ENCODE data around the gene PEX11B.

DNA sequence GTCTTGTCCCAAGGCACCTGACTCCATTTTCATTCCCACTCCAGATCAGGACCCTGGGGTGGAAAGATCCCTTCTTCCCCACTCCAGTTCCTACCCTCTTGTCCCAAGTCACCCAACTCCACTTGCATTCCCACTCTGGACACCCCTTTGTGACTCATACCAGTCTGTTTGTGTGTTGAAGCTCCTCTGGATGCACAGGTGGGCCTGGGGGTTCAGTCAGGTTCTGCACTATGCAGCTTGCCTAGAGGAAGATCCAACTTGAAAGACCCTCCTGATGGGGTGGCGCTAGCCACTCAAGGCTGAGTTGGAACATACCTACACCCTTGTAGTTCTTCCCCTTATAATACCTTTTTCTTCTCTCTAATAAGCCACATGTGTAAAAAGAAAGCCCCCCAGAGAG is 23.0 kb downstream of the PEX11B start:
- TF ChIP-seq ARNTL (CRISPR knock-in tag; IDR thresholded peaks at IDR 0.05; ENCODE audit: borderline replicate concordance, low read depth) (no peak), OSR1 (CRISPR knock-in tag; IDR thresholded peaks at IDR 0.05) (no peak), GLIS3 (CRISPR knock-in tag; IDR thresholded peaks at IDR 0.05) (no peak), ZFP30 (CRISPR knock-in tag; IDR thresholded peaks at IDR 0.05) (no peak), ZNF8 (CRISPR knock-in tag; IDR thresholded peaks at IDR 0.05) (no peak), TSHZ2 (CRISPR knock-in tag; IDR thresholded peaks at IDR 0.05) (no peak), ESRRG (CRISPR knock-in tag; IDR thresholded peaks at IDR 0.05) (no peak), TCF4 (CRISPR knock-in tag; IDR thresholded peaks at IDR 0.05; ENCODE audit: borderline replicate concordance) (no peak), ZC3H10 (CRISPR knock-in tag; IDR thresholded peaks at IDR 0.05) (no peak)
- TF ChIP-seq, protein P1, sequence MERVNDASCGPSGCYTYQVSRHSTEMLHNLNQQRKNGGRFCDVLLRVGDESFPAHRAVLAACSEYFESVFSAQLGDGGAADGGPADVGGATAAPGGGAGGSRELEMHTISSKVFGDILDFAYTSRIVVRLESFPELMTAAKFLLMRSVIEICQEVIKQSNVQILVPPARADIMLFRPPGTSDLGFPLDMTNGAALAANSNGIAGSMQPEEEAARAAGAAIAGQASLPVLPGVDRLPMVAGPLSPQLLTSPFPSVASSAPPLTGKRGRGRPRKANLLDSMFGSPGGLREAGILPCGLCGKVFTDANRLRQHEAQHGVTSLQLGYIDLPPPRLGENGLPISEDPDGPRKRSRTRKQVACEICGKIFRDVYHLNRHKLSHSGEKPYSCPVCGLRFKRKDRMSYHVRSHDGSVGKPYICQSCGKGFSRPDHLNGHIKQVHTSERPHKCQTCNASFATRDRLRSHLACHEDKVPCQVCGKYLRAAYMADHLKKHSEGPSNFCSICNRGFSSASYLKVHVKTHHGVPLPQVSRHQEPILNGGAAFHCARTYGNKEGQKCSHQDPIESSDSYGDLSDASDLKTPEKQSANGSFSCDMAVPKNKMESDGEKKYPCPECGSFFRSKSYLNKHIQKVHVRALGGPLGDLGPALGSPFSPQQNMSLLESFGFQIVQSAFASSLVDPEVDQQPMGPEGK (CRISPR knock-in tag; IDR thresholded peaks at IDR 0.05; ENCODE audit: borderline replicate concordance): no peak
- TF ChIP-seq, protein P2, sequence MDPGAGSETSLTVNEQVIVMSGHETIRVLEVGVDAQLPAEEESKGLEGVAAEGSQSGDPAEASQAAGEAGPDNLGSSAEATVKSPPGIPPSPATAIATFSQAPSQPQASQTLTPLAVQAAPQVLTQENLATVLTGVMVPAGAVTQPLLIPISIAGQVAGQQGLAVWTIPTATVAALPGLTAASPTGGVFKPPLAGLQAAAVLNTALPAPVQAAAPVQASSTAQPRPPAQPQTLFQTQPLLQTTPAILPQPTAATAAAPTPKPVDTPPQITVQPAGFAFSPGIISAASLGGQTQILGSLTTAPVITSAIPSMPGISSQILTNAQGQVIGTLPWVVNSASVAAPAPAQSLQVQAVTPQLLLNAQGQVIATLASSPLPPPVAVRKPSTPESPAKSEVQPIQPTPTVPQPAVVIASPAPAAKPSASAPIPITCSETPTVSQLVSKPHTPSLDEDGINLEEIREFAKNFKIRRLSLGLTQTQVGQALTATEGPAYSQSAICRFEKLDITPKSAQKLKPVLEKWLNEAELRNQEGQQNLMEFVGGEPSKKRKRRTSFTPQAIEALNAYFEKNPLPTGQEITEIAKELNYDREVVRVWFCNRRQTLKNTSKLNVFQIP (CRISPR knock-in tag; IDR thresholded peaks at IDR 0.05; ENCODE audit: borderline replicate concordance, low read depth): no peak

All from SK-N-SH treated with all-trans-retinoic acid at 6 μM for 48 hours (cell line).